Mucosa of descending colon (tissue), 3 donors: ENCODE measurements around the gene FCHO1. TPM values are rescaled to one million over a fixed set of nuclear protein-coding genes. Genes with fewer than 3 reads are reported as not detected.

ENCODE experiments used
- ATAC-seq: fragments of 200-7000 bp; cut with Tn5 transposase; one replicate; pipeline ENCODE4 v1.9.1; 2020; ENCODE audit warnings: mild to moderate bottlenecking, moderate library complexity
- DNase-seq, 3 donors: peaks; one replicate each; pipeline ENCODE4 v3.0.0-alpha.2; 2020
- H3K36me3 ChIP-seq: fragments of 200-600 bp; one replicate; pipeline ENCODE4 v1.8.0; 2021; ENCODE audit warnings: low read depth, mild to moderate bottlenecking
- H3K4me1 ChIP-seq: fragments of 200-600 bp; one replicate; pipeline ENCODE4 v1.8.0; 2021; ENCODE audit warnings: low read depth, mild to moderate bottlenecking
- H3K4me3 ChIP-seq: fragments of 200-600 bp; one replicate; pipeline ENCODE4 v1.8.0; 2021; ENCODE audit warnings: mild to moderate bottlenecking
- H3K9me3 ChIP-seq: fragments of 200-600 bp; one replicate; pipeline ENCODE4 v1.8.0; 2021; ENCODE audit warnings: mild to moderate bottlenecking
- intact Hi-C, 2 donors: fragments of 100-400 bp; cut with DNase I in 1 of 2; cut with micrococcal nuclease in 1 of 2; formaldehyde crosslinking; loops; one replicate each; pipeline versions ENCODE4 v1.11.0 to v1.11.1; 2022; cut with DNase I, micrococcal nuclease
- total RNA-seq, 3 donors: library from RNA; stranded (reverse); fragmentation: NEBNext Ultra II Directional in 2 of 3; extraction: Animal tissue kit (Norgen Biotek cat#: 25700) in 2 of 3; gene quantifications; one replicate each; pipeline versions ENCODE4 v1.2.1 to v1.2.4, GENCODE V29; 2021 to 2023
- TF ChIP-seq, protein P1 (sequence below): fragments of 200-600 bp; IDR thresholded peaks from one replicate; pipeline ENCODE4 v1.8.0; 2022; ENCODE audit warnings: antibody characterized with exemption, mild to moderate bottlenecking
- donor health status: DM: no; HTN: no; CAD: no; lungs with moderate emphysema.
- donor health status: DM: no; HTN: no; CAD: no.
- donor health status: DM: no; HTN: yes; CAD: no.

Gene FCHO1
- total RNA-seq, 3 donors from 2014 or later = 3.4 to 4.4 (median 4.2) TPM

GRCh38 chr19:17716309-17716929 lies 34.9 kb upstream of the FCHO1 start:
- TF ChIP-seq, protein P1, sequence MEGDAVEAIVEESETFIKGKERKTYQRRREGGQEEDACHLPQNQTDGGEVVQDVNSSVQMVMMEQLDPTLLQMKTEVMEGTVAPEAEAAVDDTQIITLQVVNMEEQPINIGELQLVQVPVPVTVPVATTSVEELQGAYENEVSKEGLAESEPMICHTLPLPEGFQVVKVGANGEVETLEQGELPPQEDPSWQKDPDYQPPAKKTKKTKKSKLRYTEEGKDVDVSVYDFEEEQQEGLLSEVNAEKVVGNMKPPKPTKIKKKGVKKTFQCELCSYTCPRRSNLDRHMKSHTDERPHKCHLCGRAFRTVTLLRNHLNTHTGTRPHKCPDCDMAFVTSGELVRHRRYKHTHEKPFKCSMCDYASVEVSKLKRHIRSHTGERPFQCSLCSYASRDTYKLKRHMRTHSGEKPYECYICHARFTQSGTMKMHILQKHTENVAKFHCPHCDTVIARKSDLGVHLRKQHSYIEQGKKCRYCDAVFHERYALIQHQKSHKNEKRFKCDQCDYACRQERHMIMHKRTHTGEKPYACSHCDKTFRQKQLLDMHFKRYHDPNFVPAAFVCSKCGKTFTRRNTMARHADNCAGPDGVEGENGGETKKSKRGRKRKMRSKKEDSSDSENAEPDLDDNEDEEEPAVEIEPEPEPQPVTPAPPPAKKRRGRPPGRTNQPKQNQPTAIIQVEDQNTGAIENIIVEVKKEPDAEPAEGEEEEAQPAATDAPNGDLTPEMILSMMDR = no peak
- DNase-seq (no peak), ATAC-seq (no peak)
- no peaks in the 10 kb centered on the region for H3K36me3 ChIP-seq
- H3K4me3 ChIP-seq = no peak overlapping the region
- intact Hi-C loops = loop anchor here in 1 of 2 donors (10.0 kb wide), 1 partner anchor 58 kb away; no protein-coding TSS in a partner anchor
- peaks cover 20% of the 10 kb centered on the region for H3K4me1 ChIP-seq
- no peaks in the 10 kb centered on the region for H3K9me3 ChIP-seq

GRCh38 chr19:17718550-17718946 lies 32.7 kb upstream of the FCHO1 start:
- H3K4me1 ChIP-seq = peaks cover 23% of the 10 kb centered on the region
- ATAC-seq (no peak), DNase-seq (no peak)
- H3K4me3 ChIP-seq = no peak overlapping the region
- TF ChIP-seq, protein P1 = no peak
- intact Hi-C loops = loop anchor here in 1 of 2 donors (10.0 kb wide), 1 partner anchor 56 kb away; no protein-coding TSS in a partner anchor
- H3K9me3 ChIP-seq = no peaks in the 10 kb centered on the region
- H3K36me3 ChIP-seq = no peaks in the 10 kb centered on the region

- TF ChIP-seq, protein P1 = no peak
- Histone ChIP-seq H3K4me3 (peak within 1 kb of the TSS; percentile 90), H3K9me3 (no peaks in the 10 kb centered on the region), H3K4me1 (peaks cover 23% of the 10 kb centered on the region), H3K36me3 (no peaks in the 10 kb centered on the region)
- ATAC-seq (peak; percentile 66), DNase-seq (peak; percentile 72 to 80 (median 76))
- intact Hi-C loops = loop anchor here in 1 of 2 donors (10.0 kb wide), 1 partner anchor 56 kb away; no protein-coding TSS in a partner anchor
Measured at GRCh38 chr19:17718947-17719711, 32.1 kb upstream of the FCHO1 start, which contains the start of gene MAP1S. Gene MAP1S (plus strand): TSS chr19:17719480. CDS start chr19:17719503, 23 bp downstream.

- DNase-seq (peak; percentile 38 to 76 (median 72)), ATAC-seq (peak; percentile 70)
- TF ChIP-seq, protein P1 = no peak
Measured at GRCh38 chr19:17719730-17720400, 31.4 kb upstream of the FCHO1 start.

GRCh38 chr19:17720440-17720839 lies 30.8 kb upstream of the FCHO1 start:
- Histone ChIP-seq H3K9me3 (no peaks in the 10 kb centered on the region), H3K36me3 (no peaks in the 10 kb centered on the region), H3K4me3 (peak overlapping the region; percentile 90), H3K4me1 (peaks cover 23% of the 10 kb centered on the region)
- TF ChIP-seq, protein P1 = no peak
- DNase-seq (no peak), ATAC-seq (no peak)
- intact Hi-C loops = no loop called here

More at GRCh38 chr19:17719730-17720400, 31.4 kb upstream of the FCHO1 start:
- Histone ChIP-seq H3K4me1 (peaks cover 23% of the 10 kb centered on the region), H3K9me3 (no peaks in the 10 kb centered on the region), H3K4me3 (peak overlapping the region; percentile 90), H3K36me3 (no peaks in the 10 kb centered on the region)
- intact Hi-C loops = loop anchor here in 1 of 2 donors (10.0 kb wide), 1 partner anchor 55 kb away; no protein-coding TSS in a partner anchor
